H1 (cell line): ENCODE results near the gene RRP1B. TPM values are rescaled to one million over a fixed set of nuclear protein-coding genes. Genes with fewer than 3 reads are reported as not detected.
"Not testable (repeated sequence)": the region's sequence is repeated elsewhere in the genome, so short reads cannot be mapped to it uniquely, and the experiment has no call there.

Source experiments
- CTCF ChIA-PET: fragments of 300-600 bp; sonication (Branson Sonifier 250); formaldehyde crosslinking; loops from one replicate; lab custom pipeline; 2021; ENCODE audit not compliant: partially characterized antibody; lab: Charles Lee
- POLR2A ChIA-PET: fragments of 300-600 bp; sonication (Branson Sonifier 250); formaldehyde crosslinking; loops from one replicate; lab custom pipeline; 2021; ENCODE audit warnings: inconsistent platforms; ENCODE audit not compliant: partially characterized antibody; lab: Charles Lee
- DNase-seq, 2 experiments: peaks; one replicate each; pipeline versions ENCODE4 v3.0.0 to v3.0.0-alpha.2; 2010 to 2022; ENCODE audit warnings: low spot score in 2 of 2, low read depth in 1 of 2, mixed read lengths in 1 of 2
- FAIRE-seq: peaks from 2 replicates; lab custom pipeline; 2011; peaks lifted over from hg19 to GRCh38; lab: Jason Lieb, UNC
- H2AFZ ChIP-seq: 2 replicates; pipeline ENCODE4 v1.8.1; 2012; ENCODE audit warnings: low read length, inconsistent platforms
- H2AK5ac ChIP-seq: 2 replicates; pipeline ENCODE4 v1.6.1; 2013; ENCODE audit warnings: low read depth, low read length
- H2BK120ac ChIP-seq: replicated peaks from 2 replicates; pipeline ENCODE3; 2013; ENCODE audit warnings: low read depth, low read length, inconsistent platforms
- H2BK12ac ChIP-seq: 2 replicates; pipeline ENCODE4 v1.6.1; 2013; ENCODE audit warnings: low read depth, low read length
- H2BK15ac ChIP-seq: 2 replicates; pipeline ENCODE4 v1.6.1; 2013; ENCODE audit warnings: low read length
- H2BK20ac ChIP-seq: 2 replicates; pipeline ENCODE4 v1.6.1; 2013; ENCODE audit warnings: low read length
- H2BK5ac ChIP-seq: 2 replicates; pipeline ENCODE4 v1.6.1; 2013; ENCODE audit warnings: low read depth, low read length
- H3K14ac ChIP-seq: 2 replicates; pipeline ENCODE4 v1.6.1; 2013; ENCODE audit warnings: inconsistent platforms; ENCODE audit not compliant: insufficient read length
- H3K18ac ChIP-seq: 2 replicates; pipeline ENCODE4 v1.6.1; 2013; ENCODE audit warnings: low read length; ENCODE audit errors: extremely low read depth
- H3K23ac ChIP-seq: 2 replicates; pipeline ENCODE4 v1.6.1; 2013; ENCODE audit warnings: inconsistent platforms; ENCODE audit not compliant: insufficient read length
- H3K23me2 ChIP-seq: 2 replicates; pipeline ENCODE4 v1.6.1; 2013; ENCODE audit warnings: low read depth, low read length
- H3K27ac ChIP-seq: 2 replicates; pipeline ENCODE4 v1.6.1; 2011; ENCODE audit warnings: low read depth, low read length, inconsistent platforms
- H3K27me3 ChIP-seq, 4 experiments: replicated peaks in 1 of 4; 1 replicate in 1 of 4; 2 replicates in 3 of 4; pipeline versions ENCODE4 v1.6.1 to v1.8.1; 2011 to 2013; ENCODE audit warnings: low read length in 3 of 4, mild to moderate bottlenecking in 3 of 4, inconsistent platforms in 2 of 4, mixed read lengths in 2 of 4, moderate library complexity in 1 of 4; ENCODE audit not compliant: control insufficient read depth in 3 of 4, insufficient read depth in 3 of 4; ENCODE audit errors: extremely low read depth in 1 of 4
- H3K36me3 ChIP-seq, 4 experiments: 2 replicates each; pipeline versions ENCODE4 v1.6.1 to v1.8.1; 2011 to 2013; ENCODE audit warnings: mild to moderate bottlenecking in 4 of 4, low read length in 3 of 4, moderate library complexity in 2 of 4, control low read depth in 1 of 4, inconsistent platforms in 1 of 4; ENCODE audit not compliant: insufficient read depth in 4 of 4, control insufficient read depth in 2 of 4
- H3K4ac ChIP-seq: replicated peaks from 2 replicates; pipeline ENCODE3; 2013; ENCODE audit warnings: low read length, low read depth, mixed read lengths, inconsistent platforms; ENCODE audit not compliant: insufficient read length
- H3K4me1 ChIP-seq, 4 experiments: replicated peaks in 1 of 4; 1 replicate in 1 of 4; 2 replicates in 3 of 4; pipeline versions ENCODE4 v1.6.1 to v1.8.1; 2011 to 2013; ENCODE audit warnings: low read length in 3 of 4, inconsistent platforms in 2 of 4, mixed read lengths in 1 of 4; ENCODE audit not compliant: insufficient read depth in 4 of 4, control insufficient read depth in 3 of 4
- H3K4me2 ChIP-seq, 2 experiments: 2 replicates each; pipeline versions ENCODE4 v1.6.1 to v1.8.1; 2011 to 2013; ENCODE audit warnings: low read depth in 2 of 2, low read length in 2 of 2, control low read depth in 1 of 2, inconsistent platforms in 1 of 2, mild to moderate bottlenecking in 1 of 2; ENCODE audit not compliant: insufficient read depth in 1 of 2
- H3K4me3 ChIP-seq, 4 experiments: fragments of 200-600, 300-600 bp in 1 of 4; sonication (generic), shearing (Covaris generic), sonication (Bioruptor Twin) in 1 of 4; 2 replicates each; pipeline versions ENCODE4 v1.5.1 to v1.8.1; 2011 to 2016; ENCODE audit warnings: low read length in 4 of 4, low read depth in 3 of 4, control low read depth in 2 of 4, inconsistent platforms in 2 of 4, mild to moderate bottlenecking in 2 of 4, mixed read lengths in 1 of 4, moderate library complexity in 1 of 4; ENCODE audit not compliant: insufficient read depth in 2 of 4; ENCODE audit errors: extremely low read depth in 1 of 4
- H3K56ac ChIP-seq: replicated peaks from 2 replicates; pipeline ENCODE3; 2013; ENCODE audit warnings: low read depth, mild to moderate bottlenecking, mixed read lengths, low read length, inconsistent platforms; ENCODE audit not compliant: insufficient read length
- H3K79me1 ChIP-seq: 2 replicates; pipeline ENCODE4 v1.6.1; 2013; ENCODE audit warnings: low read depth, low read length, control low read depth
- H3K79me2 ChIP-seq, 2 experiments: 2 replicates each; pipeline versions ENCODE4 v1.6.1 to v1.8.1; 2012 to 2013; ENCODE audit warnings: low read length in 2 of 2, mild to moderate bottlenecking in 2 of 2, inconsistent platforms in 1 of 2; ENCODE audit not compliant: insufficient read depth in 2 of 2, control insufficient read depth in 1 of 2
- H3K9ac ChIP-seq, 4 experiments: replicated peaks in 1 of 4; 1 replicate in 1 of 4; 2 replicates in 3 of 4; pipeline versions ENCODE4 v1.6.1 to v1.8.1; 2011 to 2013; ENCODE audit warnings: low read depth in 3 of 4, low read length in 3 of 4, control low read depth in 2 of 4, mild to moderate bottlenecking in 2 of 4, moderate library complexity in 2 of 4, inconsistent platforms in 1 of 4; ENCODE audit errors: extremely low read depth in 1 of 4
- H3K9me3 ChIP-seq, 2 experiments: 2 replicates each; pipeline versions ENCODE4 v1.6.1 to v1.8.1; 2012 to 2013; ENCODE audit warnings: mild to moderate bottlenecking in 2 of 2, moderate library complexity in 2 of 2, control low read depth in 1 of 2, inconsistent platforms in 1 of 2, low read depth in 1 of 2, low read length in 1 of 2, mixed read lengths in 1 of 2; ENCODE audit not compliant: insufficient read depth in 2 of 2
- H4K20me1 ChIP-seq, 2 experiments: replicated peaks in 1 of 2; 2 replicates each; pipeline versions ENCODE3 to v1.8.1; 2011 to 2013; ENCODE audit warnings: inconsistent platforms in 2 of 2, low read length in 2 of 2, mild to moderate bottlenecking in 1 of 2; ENCODE audit not compliant: insufficient read depth in 2 of 2, control insufficient read depth in 1 of 2
- H4K5ac ChIP-seq: 2 replicates; pipeline ENCODE4 v1.6.1; 2013; ENCODE audit warnings: low read length, low read depth, mixed read lengths, inconsistent platforms; ENCODE audit not compliant: insufficient read length
- H4K8ac ChIP-seq: 2 replicates; pipeline ENCODE4 v1.8.0; 2013; ENCODE audit warnings: mild to moderate bottlenecking, moderate library complexity, low read length, inconsistent platforms; ENCODE audit not compliant: insufficient read depth; ENCODE audit errors: extremely low read depth
- H4K91ac ChIP-seq: replicated peaks from 2 replicates; pipeline ENCODE3; 2013; ENCODE audit warnings: low read length, mixed read lengths, inconsistent platforms; ENCODE audit not compliant: insufficient read length
- KDM4A ChIP-seq: IDR thresholded peaks from one replicate; pipeline ENCODE4 v1.7.1; 2012; ENCODE audit warnings: low read depth, mild to moderate bottlenecking, moderate library complexity, low read length, inconsistent platforms; ENCODE audit not compliant: severe bottlenecking
- RXRA ChIP-seq: IDR thresholded peaks from 2 replicates; pipeline ENCODE4 v1.6.1; 2011; ENCODE audit warnings: low read depth, mild to moderate bottlenecking, low read length, moderate library complexity; ENCODE audit not compliant: insufficient read depth
- SP1 ChIP-seq: IDR thresholded peaks from 2 replicates; pipeline ENCODE4 v1.6.1; 2011; ENCODE audit warnings: low read depth, low read length
- TAF1 ChIP-seq: IDR thresholded peaks from 2 replicates; pipeline ENCODE4 v1.6.1; 2011; ENCODE audit warnings: mild to moderate bottlenecking, low read depth, low read length
- WGBS, 2 experiments: shearing (Covaris generic) in 1 of 2; methylation state at CpG; one replicate each; pipeline versions ENCODE4 v1.1.6 to v1.1.7; 2013 to 2015; ENCODE audit warnings: low lambda C conversion rate in 2 of 2, mixed read lengths in 2 of 2, inconsistent platforms in 1 of 2, low coverage in 1 of 2, missing lambda C conversion rate in 1 of 2; ENCODE audit not compliant: insufficient replicate concordance in 2 of 2, insufficient coverage in 1 of 2, insufficient read length in 1 of 2; ENCODE audit errors: extremely low coverage in 1 of 2, missing lambda C conversion rate in 1 of 2; 5-methylcytosine and 5-hydroxymethylcytosine counted together
- polyA plus RNA-seq, 7 experiments: library from polyadenylated mRNA; depleted of rRNA in 3 of 7; stranded (reverse) in 5 of 7; unstranded in 2 of 7; fragments of >200 nt in 5 of 7; fragments of 200-250 nt in 2 of 7; gene quantifications; 1 replicate in 5 of 7; 2 replicates in 1 of 7; 4 replicates in 1 of 7; pipeline versions ENCODE4 v1.2.1 to v1.2.3, GENCODE V29; 2011 to 2013; ENCODE audit warnings: missing spikeins in 2 of 7, mixed read lengths in 2 of 7
- total RNA-seq: library from RNA; stranded (reverse); fragmentation: NEBNext Ultra II Directional; extraction: Animal tissue kit (Norgen Biotek cat#: 25700); gene quantifications from 2 replicates; pipeline ENCODE4 v1.2.1, GENCODE V29; 2021

Gene RRP1B
- total and polyA plus RNA-seq, 2 of the 8 experiments (the other 6 are each of a cell fraction or from before 2014, with no cell fraction given) = 25.8 to 97.3 TPM

DNA sequence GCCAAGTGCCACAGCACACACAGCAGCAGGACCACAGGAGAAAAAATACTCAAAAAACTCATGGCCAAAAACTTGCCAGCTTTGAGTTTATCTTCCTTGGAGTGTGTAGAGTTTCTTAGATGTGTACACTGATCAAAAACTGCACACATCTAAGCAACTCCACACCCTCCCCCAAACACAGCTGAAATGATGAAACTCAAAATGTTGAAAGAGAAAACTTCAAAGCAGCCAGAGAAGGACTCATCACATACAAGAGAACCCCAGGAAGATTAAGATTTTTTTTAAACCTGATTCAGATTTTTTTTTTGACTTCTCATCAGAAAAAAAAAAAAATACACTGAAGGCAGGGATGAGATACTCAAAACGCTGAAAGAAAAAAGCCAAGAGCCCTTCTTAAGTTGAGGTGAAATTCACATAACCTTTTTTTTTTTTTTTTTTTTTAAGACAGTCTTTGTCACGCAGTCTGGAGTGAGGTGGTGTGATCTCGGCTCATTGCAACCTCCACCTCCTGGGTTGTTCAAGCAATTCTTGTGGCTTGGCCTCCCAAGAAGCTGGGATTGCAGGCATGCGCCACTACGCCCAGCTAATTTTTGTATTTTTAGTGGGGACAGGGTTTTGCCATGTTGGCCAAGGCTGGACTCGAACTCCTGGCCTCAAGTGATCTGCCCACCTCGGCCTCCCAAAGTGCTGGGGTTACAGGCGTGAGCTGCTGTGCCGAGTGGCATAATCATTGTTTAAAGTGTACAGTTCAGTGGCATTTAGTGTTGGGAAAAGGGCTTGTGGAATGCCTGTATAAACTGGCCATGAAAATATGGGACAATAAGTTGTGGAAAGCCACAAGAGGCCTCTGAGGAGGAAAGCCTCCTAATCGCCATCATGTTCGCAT is 38.6 kb downstream of the RRP1B start (continued):
- TF ChIP-seq RXRA (no peak), TAF1 (no peak), KDM4A (no peak), SP1 (no peak)

DNA sequence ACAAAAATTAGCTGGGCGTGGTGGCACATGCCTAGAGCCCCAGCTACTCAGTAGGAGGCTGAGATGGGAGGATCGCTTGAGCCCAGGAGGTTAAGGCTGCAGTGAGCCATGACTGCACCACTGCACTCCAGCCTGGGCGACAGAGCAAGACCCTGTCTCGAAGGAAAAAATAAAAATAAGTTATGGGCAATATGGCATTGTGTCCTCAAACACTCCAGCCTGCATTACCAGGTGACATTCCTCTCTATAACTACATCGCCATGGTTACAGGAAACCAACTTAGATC is 40.1 kb downstream of the RRP1B start:
- not testable (repeated sequence) for FAIRE-seq, H3K23me2 ChIP-seq, H2BK12ac ChIP-seq, H3K4me3 ChIP-seq, H4K5ac ChIP-seq, H4K91ac ChIP-seq, DNase-seq, H2BK15ac ChIP-seq, H3K4ac ChIP-seq, H3K27ac ChIP-seq, H4K20me1 ChIP-seq, H2AFZ ChIP-seq, H2BK20ac ChIP-seq, H3K9me3 ChIP-seq, H3K4me2 ChIP-seq, H3K14ac ChIP-seq, H3K23ac ChIP-seq, H3K79me2 ChIP-seq, H3K18ac ChIP-seq, H4K8ac ChIP-seq, H3K79me1 ChIP-seq, H2BK5ac ChIP-seq, H2AK5ac ChIP-seq, H3K56ac ChIP-seq, H3K27me3 ChIP-seq, H3K9ac ChIP-seq, H2BK120ac ChIP-seq
- 76% methylated on average over 5 of the region's 5 CpGs; no CpG with 5 or more reads in 1 of the 2 experiments for WGBS, 2 experiments
- peaks cover 0 to 14% (median 5%) of the 10 kb centered on the region in 4 experiments; a peak in 6 of 7 replicates for H3K4me1 ChIP-seq
- CTCF ChIA-PET = interaction anchor here (1.1 kb wide), 1 partner anchor 71 kb away, joined by 3 read pairs; no protein-coding TSS in a partner anchor
- peaks cover 0 to 18% (median 5%) of the 10 kb centered on the region in 4 experiments; a peak in 4 of 8 replicates for H3K36me3 ChIP-seq
- POLR2A ChIA-PET = interaction anchor here (1.2 kb wide), 1 partner anchor 20 kb away, joined by 3 read pairs; no protein-coding TSS in a partner anchor
